ENCODE results near the gene APC2. TPM values are rescaled to one million over a fixed set of nuclear protein-coding genes. Genes with fewer than 3 reads are reported as not detected.

The APC2 gene
- total RNA-seq, 1 donor from 2014 or later = 1.3 TPM

GRCh38 chr19:1465191-1466016, 15.5 kb downstream of the APC2 start:
- peaks cover 35% of the 10 kb centered on the region for H3F3A ChIP-seq (ENCODE audit: low read depth)
- H3K9me3 ChIP-seq (ENCODE audit: low read depth) = no peaks in the 10 kb centered on the region
- H3K27ac Mint-ChIP-seq = no peak overlapping the region
- DNase-seq (ENCODE audit: low spot score) = peak; percentile 59
- H3K36me3 Mint-ChIP-seq = peaks cover 1% of the 10 kb centered on the region
- peaks cover 19% of the 10 kb centered on the region for H3K27me3 Mint-ChIP-seq (ENCODE audit: insufficient read depth, low read depth)
- no peaks in the 10 kb centered on the region for H3K79me2 ChIP-seq (ENCODE audit: low read depth)
- H3K9ac ChIP-seq = no peak overlapping the region
- no peak overlapping the region for H3K4me3 ChIP-seq
- no peak overlapping the region for H2AFZ ChIP-seq (replicated peaks)
- H3K4me2 ChIP-seq = no peak overlapping the region
- H3K36me3 ChIP-seq = no peaks in the 10 kb centered on the region
- peaks cover 26% of the 10 kb centered on the region for H3K4me1 ChIP-seq
- H3K4me3 Mint-ChIP-seq = no peak overlapping the region
- no peaks in the 10 kb centered on the region for H3K9me3 Mint-ChIP-seq
- H3K27ac ChIP-seq = no peak overlapping the region
- peaks cover 85% of the 10 kb centered on the region for H4K20me1 ChIP-seq (ENCODE audit: low read depth)
- TF ChIP-seq EZH2 (IDR thresholded peaks at IDR 0.05) (peak; percentile 55), EZH2phosphoT487 (IDR thresholded peaks at IDR 0.05) (peak; percentile 82), CTCF (IDR thresholded peaks at IDR 0.05) (no peak)
- peaks cover 79% of the 10 kb centered on the region for H3K27me3 ChIP-seq
- peaks cover 2% of the 10 kb centered on the region for H3K4me1 Mint-ChIP-seq

GRCh38 chr19:1466018-1466460, 16.1 kb downstream of the APC2 start:
- Mint-ChIP-seq H3K27me3 (ENCODE audit: insufficient read depth, low read depth) (peaks cover 20% of the 10 kb centered on the region), H3K4me3 (no peak overlapping the region)

GRCh38 chr19:1466461-1467214, 16.7 kb downstream of the APC2 start:
- H3K4me2 ChIP-seq = peak overlapping the region; percentile 72
- Mint-ChIP-seq H3K4me3 (no peak overlapping the region), H3K27ac (no peak overlapping the region), H3K4me1 (peaks cover 4% of the 10 kb centered on the region), H3K9me3 (no peaks in the 10 kb centered on the region), H3K36me3 (peaks cover 1% of the 10 kb centered on the region), H3K27me3 (ENCODE audit: insufficient read depth, low read depth) (peaks cover 24% of the 10 kb centered on the region)
- H3K4me1 ChIP-seq = peaks cover 37% of the 10 kb centered on the region
- peaks cover 47% of the 10 kb centered on the region for H3F3A ChIP-seq (ENCODE audit: low read depth)
- H3K79me2 ChIP-seq (ENCODE audit: low read depth) = no peaks in the 10 kb centered on the region
- H3K36me3 ChIP-seq = no peaks in the 10 kb centered on the region
- peaks cover 91% of the 10 kb centered on the region for H3K27me3 ChIP-seq
- DNase-seq (ENCODE audit: low spot score) = peak; percentile 58
- no peak overlapping the region for H3K9ac ChIP-seq
- H2AFZ ChIP-seq (replicated peaks) = no peak overlapping the region
- TF ChIP-seq EZH2phosphoT487 (IDR thresholded peaks at IDR 0.05) (peak; percentile 58), EZH2 (IDR thresholded peaks at IDR 0.05) (peak; percentile 89), CTCF (IDR thresholded peaks at IDR 0.05) (no peak)
- H3K9me3 ChIP-seq (ENCODE audit: low read depth) = no peaks in the 10 kb centered on the region
- H4K20me1 ChIP-seq (ENCODE audit: low read depth) = peaks cover 88% of the 10 kb centered on the region
- peak overlapping the region; percentile 37 for H3K4me3 ChIP-seq
- no peak overlapping the region for H3K27ac ChIP-seq

More at GRCh38 chr19:1466018-1466460, 16.1 kb downstream of the APC2 start:
- no peaks in the 10 kb centered on the region for H3K9me3 Mint-ChIP-seq
- DNase-seq (ENCODE audit: low spot score) = no peak
- H3K27ac ChIP-seq = no peak overlapping the region
- H3K9me3 ChIP-seq (ENCODE audit: low read depth) = no peaks in the 10 kb centered on the region
- H3K4me3 ChIP-seq = no peak overlapping the region
- TF ChIP-seq EZH2phosphoT487 (IDR thresholded peaks at IDR 0.05) = peak; percentile 92
- peak; percentile 58 for TF ChIP-seq EZH2 (IDR thresholded peaks at IDR 0.05)
- TF ChIP-seq CTCF (IDR thresholded peaks at IDR 0.05) = no peak
- H3K27ac Mint-ChIP-seq = no peak overlapping the region
- H3K4me2 ChIP-seq = peak overlapping the region; percentile 72
- peaks cover 1% of the 10 kb centered on the region for H3K36me3 Mint-ChIP-seq
- peaks cover 41% of the 10 kb centered on the region for H3F3A ChIP-seq (ENCODE audit: low read depth)
- no peaks in the 10 kb centered on the region for H3K36me3 ChIP-seq
- H3K9ac ChIP-seq = no peak overlapping the region
- H3K79me2 ChIP-seq (ENCODE audit: low read depth) = no peaks in the 10 kb centered on the region
- peaks cover 31% of the 10 kb centered on the region for H3K4me1 ChIP-seq
- H3K4me1 Mint-ChIP-seq = peaks cover 2% of the 10 kb centered on the region
- peaks cover 86% of the 10 kb centered on the region for H4K20me1 ChIP-seq (ENCODE audit: low read depth)
- peaks cover 85% of the 10 kb centered on the region for H3K27me3 ChIP-seq
- no peak overlapping the region for H2AFZ ChIP-seq (replicated peaks)
